Tibial nerve (tissue), 4 donors: ENCODE results near the gene MLC1.
A peak's percentile ranks its signal among the peaks of the same experiment; 100 is the strongest.

Experiments used
- CTCF ChIP-seq, 5 experiments: fragments of 200-600 bp in 3 of 5; fragments of 450-650 bp in 2 of 5; sonication (generic) in 3 of 5; IDR thresholded peaks; one replicate each; pipeline ENCODE4 v1.5.1; 2016 to 2019; ENCODE audit warnings: antibody characterized with exemption in 5 of 5, mild to moderate bottlenecking in 3 of 5, moderate library complexity in 2 of 5
- EP300 ChIP-seq, 2 donors: sonication (generic); formaldehyde crosslinking; IDR thresholded peaks; one replicate each; pipeline ENCODE4 v1.6.1; 2017; ENCODE audit warnings: antibody characterized with exemption in 2 of 2, mild to moderate bottlenecking in 1 of 2
- POLR2A ChIP-seq, 2 donors: fragments of 450-650 bp; IDR thresholded peaks; one replicate each; pipeline ENCODE4 v1.6.1; 2017; ENCODE audit warnings: antibody characterized with exemption in 2 of 2, mild to moderate bottlenecking in 2 of 2, moderate library complexity in 2 of 2

- TF ChIP-seq CTCF (IDR thresholded peaks at IDR 0.05) (peak in 3 of 5 experiments; percentile 5 to 27 (median 9)), POLR2A (IDR thresholded peaks at IDR 0.05) (no peak), EP300 (IDR thresholded peaks at IDR 0.05) (no peak)
These were observed 72.7 kb downstream of the MLC1 start, which contains the start of gene IL17REL for GRCh38 chr22:50012211-50013181.
